ENCODE results near the gene PAX3. TPM values are rescaled to one million over a fixed set of nuclear protein-coding genes. Genes with fewer than 3 reads are reported as not detected.

The PAX3 gene
- total RNA-seq, 1 experiment from 2014 or later: 18.3 TPM

Other genes with a start within 250 kb of the PAX3 start
- not detected in 2 replicates for gene SGPP2, start 125.5 kb upstream of the PAX3 start, total RNA-seq (2014; rRNA removed; shearing (Covaris generic))

Measured in SK-MEL-5 (cell line).